Putamen (tissue), 1 donor: ENCODE results near the gene ATG13.
A peak's percentile ranks its signal among the peaks of the same experiment; 100 is the strongest.
"Not testable (repeated sequence)": the region's sequence is repeated elsewhere in the genome, so short reads cannot be mapped to it uniquely, and the experiment has no call there.

Experiments used
- DNase-seq: peaks from one replicate; pipeline ENCODE4 v3.0.0-alpha.2; 2016; ENCODE audit warnings: low spot score

ATG13 gene

DNA sequence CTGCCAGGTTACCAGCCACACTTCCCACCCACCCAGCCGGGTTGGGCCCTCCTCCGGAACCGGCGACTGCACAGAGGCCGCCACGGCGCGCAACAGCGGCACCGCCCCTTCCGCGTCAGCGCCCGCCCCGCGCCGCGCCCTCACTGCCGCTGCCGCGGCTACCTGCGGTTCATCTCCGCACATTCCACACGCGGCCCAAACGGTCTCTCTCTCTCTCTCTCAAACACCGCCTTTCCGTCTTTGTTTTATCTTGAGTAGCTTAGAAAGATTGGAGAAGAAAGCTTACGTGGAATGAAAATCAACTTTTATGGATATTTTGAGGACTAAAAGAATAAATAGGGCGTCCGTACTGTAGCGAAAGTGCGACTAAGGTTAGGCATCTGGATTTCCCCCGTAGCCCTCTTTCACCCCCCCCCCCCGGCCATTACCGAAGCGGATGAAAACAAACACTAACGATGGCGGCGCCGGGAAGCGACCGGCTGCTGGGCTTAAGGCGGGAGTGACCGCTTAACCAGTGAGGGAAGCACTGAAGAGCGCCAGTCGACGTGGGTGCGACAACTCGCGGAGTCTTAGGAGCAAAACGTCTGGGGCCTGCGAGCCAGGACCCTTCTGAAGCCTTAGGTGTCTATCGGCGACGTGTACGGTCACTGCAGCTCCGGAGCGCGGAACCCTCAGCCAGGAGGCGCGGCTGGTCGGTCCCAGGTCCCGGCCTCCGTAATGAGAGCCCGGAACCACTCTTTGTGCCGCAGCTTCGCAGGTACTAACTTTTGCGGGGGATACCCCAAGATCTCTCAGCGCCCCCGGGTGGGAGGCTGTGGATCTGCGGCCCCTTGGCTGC lies at the start of gene ATG13, which contains the start of gene HARBI1:
Gene ATG13, plus strand, starts transcription at position 420 of the 838 bp plus-strand sequence. CDS start 26,739 bp downstream, outside the sequence.
Gene HARBI1, minus strand, starts transcription at position 94 of the 838 bp plus-strand sequence. CDS start 990 bp downstream, outside the sequence.
- peak; percentile 90 for DNase-seq

DNA sequence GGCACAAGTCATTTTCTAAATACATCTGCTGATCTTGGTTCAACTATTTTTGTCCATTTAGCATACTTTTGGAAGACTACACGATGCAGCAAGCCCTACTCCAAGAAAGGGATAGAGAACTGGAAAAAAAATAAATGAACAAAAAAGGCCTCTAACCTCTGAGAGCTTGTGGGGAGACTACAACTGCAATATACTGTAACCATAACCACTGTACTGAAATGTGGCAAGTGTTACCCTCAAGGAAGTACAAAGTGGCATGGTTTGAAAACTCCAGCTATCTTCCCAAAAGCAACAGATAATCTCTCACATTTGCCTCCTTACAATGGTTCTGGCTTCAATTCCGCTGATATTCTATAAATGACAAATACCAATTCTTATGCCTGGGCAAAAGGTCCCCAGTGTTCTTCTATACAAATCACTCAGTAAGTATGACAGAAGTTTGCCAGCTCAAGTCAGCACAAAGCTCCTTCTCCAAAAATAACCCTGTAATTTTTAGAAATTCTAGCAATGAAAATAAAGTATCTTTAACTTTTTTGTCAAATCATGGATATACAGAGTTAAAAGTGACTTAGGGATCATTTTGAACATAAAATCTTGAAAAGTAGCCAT lies 46.5 kb upstream of the ATG13 start:
- DNase-seq, result no peak

DNA sequence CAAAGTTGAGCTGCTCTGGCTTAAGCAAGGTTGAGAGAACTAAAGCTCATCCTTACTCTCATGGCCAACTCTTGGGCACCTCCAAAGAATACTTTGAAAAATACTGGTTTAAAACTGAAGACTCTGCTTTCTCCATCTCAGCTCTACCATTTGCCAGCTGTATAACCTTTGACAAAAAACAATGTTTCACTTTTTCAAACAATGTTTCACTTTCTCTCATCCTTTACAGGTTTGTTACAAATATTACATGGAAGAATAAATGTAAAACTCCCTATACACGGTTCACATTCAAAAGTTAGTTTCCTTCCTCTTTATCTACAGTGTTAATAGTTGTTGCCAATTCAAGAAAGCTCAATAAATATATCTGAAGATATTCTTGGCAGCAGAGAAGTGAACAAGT lies 42.7 kb upstream of the ATG13 start:
- no peak for DNase-seq

DNA sequence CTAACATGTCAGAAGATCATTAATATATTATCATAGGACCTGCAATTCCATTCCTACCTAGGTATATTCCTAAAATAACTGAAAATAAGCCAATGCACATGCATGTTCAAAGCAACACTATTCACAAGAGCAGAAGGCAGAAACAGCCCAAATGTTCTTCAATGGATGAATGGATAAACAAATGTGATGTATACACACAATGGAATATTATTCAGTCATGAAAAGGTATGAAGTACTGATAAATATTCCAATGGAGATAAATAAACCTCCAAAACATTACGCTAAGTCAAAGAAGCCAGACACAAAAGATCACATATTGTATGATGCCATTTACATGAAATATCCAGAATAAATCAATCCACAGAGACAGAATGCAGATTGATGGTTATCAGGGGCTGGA lies 40.3 kb upstream of the ATG13 start:
- DNase-seq, result no peak

DNA sequence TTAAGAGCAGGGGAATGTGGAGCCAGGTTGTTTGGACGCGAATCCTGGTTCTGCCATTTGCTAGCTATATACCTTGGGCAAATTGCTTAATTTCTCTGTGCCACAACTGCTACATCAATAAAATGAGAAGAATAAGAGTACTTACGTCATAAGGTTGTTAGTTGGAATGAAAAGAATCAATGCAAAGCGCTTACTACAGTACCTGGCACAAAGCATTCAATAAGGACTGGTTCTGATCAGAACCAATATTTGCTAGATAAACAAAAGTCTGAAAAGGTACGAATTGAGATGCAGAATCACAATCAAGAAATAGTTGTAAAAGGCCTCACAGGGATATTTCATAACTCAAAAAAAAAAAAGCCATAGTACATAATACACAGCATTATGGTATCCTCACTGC lies 34.8 kb upstream of the ATG13 start:
- no peak for DNase-seq

DNA sequence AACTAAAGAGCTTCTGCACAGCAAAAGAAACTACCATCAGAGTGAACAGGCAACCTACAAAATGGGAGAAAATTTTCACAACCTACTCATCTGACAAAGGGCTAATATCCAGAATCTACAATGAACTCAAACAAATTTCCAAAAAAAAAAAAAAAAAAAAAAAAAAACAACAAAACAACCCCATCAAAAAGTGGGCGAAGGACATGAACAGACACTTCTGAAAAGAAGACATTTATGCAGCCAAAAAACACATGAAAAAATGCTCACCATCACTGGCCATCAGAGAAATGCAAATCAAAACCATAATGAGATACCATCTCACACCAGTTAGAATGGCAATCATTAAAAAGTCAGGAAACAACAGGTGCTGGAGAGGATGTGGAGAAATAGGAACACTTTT lies 33.8 kb upstream of the ATG13 start:
- not testable (repeated sequence) for DNase-seq

DNA sequence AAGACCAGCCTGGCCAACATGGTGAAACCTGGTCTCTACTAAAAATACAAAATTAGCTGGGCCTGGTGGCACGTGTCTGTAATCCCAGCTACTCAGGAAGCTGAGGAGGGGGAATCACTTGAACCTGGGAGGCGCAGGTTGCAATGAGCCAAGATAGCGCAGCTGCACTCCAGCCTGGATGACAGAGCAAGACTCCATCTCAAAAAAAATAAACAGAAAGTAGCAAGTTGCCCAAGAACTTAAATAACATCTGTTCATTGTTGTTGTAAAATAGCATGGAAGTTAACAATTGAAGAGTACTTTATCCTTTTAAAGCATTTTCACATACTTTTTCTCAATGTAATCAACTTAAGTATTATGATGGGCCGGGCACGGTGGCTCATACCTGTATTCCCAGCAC lies 29.2 kb upstream of the ATG13 start:
- no peak for DNase-seq

DNA sequence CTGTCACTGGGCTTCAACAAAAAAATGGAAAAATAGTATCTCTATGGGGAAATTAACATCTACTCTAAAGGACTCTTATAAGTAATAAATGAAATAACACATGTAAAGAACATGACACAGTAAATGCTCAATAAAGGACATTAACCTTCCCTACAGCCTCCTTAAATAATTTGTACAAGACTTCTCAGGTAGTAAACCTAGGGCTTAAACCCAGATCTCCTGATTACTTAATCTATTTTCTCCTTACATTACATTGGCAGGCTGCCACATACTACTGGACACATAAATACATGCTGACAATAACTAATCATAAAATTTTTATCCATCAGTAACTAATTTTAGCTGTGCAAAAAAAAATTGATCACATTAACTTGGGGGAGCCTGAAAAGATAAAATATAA lies 28.4 kb upstream of the ATG13 start:
- no peak for DNase-seq

DNA sequence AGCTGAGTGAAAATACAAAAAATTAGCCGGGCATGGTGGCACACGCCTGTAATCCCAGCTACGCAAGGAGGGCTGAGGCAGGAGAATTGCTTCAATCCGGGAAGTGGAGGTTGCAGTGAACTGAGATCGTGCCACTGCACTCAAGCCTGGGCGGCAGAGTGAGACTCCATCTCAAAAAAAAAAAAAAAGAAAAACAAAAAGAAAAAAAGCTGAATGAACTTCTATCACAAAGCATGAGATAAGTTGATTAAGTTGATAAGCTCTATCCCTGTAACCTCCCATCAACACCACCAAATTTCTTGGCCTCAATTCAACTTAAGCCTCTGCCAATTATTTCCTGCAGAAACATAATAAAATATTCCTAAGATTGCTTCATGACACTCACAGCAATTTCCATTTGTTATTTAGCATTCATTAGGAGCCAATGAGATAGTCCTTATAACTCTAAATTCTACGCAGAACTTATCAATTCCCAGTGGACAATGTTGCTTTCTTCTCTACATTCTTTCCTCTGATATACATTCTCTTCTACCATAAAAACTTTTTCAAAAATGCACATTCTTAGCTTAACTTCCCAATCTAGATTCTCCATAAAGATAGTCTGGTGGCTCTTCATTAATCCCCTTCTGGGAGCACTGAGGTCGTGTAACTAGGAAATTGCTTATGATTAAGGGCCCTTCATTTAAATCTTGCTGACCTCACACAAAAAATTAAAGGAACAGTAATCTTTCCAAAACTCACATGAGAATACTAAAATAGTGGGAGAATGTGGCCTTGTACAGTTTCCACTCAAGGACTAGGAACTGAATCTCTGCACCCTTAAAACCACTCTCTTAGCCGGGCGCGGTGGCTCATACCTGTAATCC lies 26.4 kb upstream of the ATG13 start:
- no peak for DNase-seq

DNA sequence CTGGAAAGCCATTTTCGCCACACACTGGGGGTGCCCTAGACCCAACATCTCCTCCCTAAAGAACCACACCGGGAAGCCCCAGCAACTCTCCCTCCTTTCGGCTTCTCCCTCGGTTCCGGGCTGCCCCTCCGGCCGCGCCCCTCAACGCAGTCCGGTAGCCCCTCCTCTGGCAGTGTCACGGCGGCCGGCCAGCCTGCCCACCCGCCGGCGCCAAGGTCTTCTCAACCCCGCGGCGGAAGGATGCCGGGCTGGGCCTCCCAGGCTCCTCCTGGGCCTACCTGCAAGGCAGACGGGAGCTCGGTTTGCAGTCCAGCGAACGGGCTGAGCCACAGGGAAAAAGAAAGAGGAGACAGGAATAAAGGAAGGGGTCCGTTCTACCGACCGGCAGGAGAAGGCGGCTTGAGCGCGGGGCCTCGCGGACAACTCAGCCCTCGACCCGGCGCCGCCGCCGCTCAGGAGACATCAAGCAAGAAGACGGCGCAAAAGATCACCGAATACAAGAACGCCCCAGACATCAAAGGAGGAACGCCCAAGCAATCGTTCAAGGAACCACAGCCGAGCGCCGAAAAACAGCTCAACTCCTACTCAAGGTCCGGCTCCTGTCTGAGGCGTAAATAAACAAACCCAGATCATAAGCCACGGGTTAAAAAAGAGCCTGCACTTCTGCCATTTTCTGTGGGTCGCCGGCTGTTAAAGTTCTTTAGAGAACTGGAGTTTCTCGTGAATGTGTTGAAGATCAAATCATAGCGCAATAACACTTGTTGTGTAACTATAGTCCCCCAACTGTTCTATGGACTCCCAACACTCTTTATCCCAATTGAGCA lies 23.6 kb upstream of the ATG13 start, which contains the start of gene AMBRA1:
Gene AMBRA1, minus strand, starts transcription at position 474 of the 824 bp plus-strand sequence. CDS start 45,643 bp downstream, outside the sequence.
- DNase-seq, result peak; percentile 92

DNA sequence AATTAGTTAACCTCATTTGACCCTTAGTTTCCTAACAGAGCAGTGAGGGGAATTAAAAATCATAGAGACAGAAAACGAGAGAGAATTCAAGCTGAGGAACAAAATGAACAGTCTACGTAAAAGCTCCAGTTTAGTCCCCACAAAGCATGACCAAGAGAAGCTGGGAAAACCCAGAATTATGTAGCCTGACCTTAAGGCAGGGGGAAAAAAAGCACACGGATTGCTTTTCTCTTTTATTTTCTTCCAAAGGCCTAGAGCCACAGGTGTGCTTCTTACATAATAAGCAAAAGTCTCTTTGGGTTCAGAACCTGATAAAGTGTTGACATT lies 23.0 kb upstream of the ATG13 start:
- DNase-seq, result no peak

DNA sequence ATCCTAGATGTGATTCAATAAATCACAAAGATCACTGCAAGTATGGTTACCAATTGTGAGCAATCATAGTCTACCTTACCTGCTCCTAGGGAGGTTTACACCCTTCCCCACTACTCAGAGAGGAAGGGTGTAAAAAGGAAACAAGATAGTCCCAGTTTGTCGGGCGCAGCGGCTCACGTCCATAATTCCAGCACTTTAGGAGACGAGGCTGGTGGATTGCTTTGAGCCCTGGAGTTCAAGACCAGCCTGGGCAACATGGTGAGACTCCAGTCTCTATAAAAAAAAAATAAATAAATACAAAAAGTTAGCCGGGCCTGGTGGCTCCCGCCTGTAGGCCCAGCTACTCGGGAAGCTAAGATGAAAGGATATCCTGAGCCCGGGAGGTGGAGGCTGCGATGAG lies 22.6 kb upstream of the ATG13 start:
- DNase-seq, result no peak

DNA sequence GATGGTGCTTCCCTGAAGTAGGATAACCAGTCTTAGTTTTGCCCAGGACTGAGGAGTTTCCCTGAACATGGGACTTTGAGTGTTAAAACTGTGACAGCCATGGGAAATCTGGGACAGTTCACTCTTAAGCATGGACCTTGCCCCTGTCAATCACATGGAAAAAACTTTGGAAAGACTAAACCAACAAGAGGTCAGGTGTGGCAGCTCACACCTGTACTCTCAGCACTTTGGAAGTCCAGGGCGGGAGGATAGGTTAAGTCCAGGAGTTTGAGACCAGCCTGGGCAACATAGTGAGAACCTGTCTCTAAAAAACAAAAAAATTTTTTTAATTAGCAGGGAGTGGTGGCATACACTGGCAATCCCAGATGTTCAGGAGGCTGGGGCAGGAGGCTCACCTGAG lies 20.2 kb upstream of the ATG13 start:
- no peak for DNase-seq

DNA sequence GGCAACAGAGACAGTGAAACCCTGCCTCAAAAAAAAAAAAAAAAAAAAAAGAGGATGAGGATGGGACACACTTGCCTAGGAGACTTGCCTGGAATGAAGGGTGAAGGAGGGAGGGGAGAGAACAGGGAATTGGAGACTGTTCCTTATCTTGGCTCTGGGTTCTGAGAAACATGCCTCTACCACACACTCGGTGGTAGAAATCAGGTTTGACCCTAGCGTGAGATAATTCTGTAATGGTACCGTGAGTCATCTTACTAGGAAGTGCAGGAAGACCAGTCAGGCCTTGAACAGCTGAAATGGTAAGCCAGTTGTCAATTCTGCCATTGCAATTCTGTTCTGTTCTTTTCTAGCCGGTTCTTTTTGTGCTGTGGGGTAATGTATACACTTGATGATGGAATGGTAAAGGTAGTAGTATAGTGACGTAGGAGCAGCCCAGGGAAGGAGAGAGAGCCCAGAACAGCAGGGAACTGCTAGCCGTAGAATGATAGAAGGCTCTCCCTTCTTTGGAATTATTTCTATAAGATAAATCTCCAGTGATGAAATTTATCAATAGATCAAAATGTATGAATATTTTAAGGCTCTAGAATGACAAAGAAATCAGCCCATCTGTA lies 19.6 kb upstream of the ATG13 start:
- no peak for DNase-seq

DNA sequence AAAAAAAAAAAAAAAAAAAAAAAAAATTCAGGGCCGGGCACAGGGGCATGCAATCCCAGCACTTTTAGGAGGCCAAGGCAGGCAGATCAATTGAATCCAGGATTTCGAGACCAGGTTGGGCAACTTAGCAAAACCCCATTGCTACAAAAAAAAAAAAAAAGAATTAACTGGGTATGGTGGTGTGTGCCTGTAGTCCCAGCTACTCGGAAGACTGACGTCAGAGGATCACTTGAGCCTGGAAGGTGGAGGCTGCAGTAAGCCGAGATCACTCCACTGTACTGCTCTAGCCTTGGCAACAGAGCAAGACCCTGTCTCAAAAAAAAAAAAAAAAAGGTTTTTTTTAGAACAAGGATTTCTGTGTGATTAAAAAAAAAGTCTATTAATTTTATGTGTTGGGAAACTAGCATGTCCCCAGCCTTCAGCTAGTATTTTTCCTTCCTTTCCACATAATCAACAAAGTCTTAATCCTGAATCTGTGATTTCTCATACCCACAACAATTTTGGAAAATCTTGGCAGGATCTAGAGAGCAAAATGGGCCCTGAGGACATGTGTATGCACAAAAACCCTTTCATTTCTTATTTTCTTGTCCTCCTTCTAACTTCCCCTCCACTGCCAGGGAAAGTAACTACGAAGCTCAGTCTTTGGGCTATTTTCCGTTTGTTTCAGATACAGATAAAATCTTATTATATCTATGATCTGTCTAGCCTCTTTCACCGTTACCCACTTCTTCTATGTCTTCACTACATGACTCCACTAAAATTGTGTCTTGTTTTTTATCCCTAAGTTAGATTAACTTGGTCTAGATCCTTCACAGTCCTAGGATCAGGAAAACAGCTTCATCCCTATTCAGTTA lies 17.8 kb upstream of the ATG13 start:
- DNase-seq, result no peak

DNA sequence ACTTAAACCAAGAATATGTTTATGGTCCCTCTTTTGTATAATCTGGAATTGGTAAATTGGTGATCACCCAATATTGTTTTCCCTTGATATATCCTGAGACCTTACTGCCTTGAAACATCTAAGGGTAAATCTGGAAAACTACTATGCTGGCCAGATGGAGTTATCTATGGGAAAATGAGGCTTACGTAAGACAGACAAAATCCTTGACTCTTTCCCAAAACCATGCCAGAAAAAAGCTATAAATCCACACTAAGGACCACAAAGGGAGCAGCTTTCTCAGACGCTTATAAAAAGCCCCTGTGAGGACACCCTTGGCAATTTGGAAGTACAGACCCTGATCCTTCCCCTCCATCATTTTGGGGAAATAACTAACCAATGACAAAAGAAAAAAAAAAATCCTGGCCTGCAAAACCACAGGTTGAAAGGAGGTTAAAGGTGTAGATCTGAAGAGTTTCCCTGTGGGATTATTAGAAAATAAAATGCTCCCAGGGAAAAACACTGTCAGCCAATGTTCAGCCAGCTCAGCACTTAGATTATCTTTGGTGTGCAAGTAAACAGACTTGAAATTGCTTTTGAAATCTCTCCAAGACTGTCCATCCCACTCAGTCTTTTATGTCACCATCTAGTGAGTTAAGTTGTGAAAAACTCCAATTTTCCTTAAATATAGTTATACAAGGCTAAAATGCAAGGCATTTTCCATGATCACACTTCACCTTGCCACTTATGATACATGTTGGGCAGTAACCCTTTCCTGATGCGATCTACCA lies 17.0 kb upstream of the ATG13 start:
- no peak for DNase-seq

DNA sequence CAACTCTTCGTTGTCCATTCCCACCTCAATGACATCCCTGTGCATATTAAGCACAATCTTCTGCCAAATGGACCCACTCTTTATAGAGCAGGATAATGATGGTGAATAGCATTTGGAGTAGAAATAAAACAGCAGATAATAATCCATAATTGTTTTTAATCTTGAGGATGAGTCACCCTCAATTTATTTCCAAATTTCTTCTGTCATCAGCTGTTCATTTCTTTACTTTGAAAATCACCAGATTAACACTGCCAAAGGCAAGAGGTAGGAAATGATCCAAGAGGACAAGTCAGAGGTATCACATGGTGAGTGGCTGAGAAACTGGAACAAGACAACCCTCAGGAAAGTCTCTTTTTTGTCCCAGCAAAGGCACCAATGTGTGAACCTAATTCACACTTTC lies 16.2 kb upstream of the ATG13 start:
- DNase-seq, result no peak

DNA sequence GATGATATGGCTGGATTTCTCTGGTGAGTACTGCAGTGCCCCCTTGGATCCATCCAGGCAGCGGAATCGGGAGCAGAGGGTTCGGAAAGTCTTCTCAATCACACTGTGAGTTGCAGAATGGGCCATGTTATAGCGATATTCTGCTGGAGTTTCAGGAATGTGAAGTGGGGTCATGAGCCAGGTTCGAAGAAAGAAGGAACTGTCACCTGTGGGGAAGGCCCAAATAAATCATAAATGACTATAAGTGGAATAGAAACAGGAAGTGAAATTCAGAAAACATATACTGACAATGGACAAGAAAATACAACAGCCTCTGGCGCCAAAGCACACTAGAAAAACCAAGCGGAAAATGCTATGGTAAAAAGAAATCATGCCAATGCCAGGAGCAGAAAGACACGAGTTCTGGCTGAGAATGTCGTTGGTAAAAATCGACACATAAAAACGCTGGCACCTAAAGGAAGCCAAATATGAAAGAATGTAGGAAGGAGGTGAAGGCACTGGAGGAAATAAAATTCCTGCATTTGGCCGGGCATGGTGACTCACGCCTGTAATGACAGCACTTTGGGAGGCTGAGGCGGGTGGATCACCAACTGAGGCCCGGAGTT lies 13.5 kb upstream of the ATG13 start:
- DNase-seq, result no peak

DNA sequence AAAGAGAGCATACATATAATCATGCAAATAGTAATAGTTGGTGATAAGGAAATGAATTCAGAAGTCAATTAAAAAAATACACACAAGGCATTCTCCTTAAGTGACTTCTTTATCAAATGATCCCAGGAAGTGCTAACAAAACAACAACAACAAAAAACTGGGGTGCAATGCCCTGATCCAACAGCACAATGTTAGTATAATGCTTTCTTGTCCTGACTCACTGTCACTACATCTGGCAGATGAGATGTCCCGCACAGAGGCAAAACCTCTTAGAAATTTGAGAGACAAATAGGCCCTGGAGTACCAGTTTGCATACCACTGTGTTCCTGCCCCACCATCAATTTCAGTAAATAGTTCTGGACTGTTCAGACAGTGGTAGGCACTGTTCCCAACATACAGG lies 12.6 kb upstream of the ATG13 start:
- no peak for DNase-seq
